ENCODE measurements around the gene MS4A6E.
"Not testable (repeated sequence)": the region's sequence is repeated elsewhere in the genome, so short reads cannot be mapped to it uniquely, and the experiment has no call there.

The MS4A6E gene, protein sequence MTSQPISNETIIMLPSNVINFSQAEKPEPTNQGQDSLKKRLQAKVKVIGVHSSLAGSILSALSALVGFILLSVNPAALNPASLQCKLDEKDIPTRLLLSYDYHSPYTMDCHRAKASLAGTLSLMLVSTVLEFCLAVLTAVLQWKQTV

DNA sequence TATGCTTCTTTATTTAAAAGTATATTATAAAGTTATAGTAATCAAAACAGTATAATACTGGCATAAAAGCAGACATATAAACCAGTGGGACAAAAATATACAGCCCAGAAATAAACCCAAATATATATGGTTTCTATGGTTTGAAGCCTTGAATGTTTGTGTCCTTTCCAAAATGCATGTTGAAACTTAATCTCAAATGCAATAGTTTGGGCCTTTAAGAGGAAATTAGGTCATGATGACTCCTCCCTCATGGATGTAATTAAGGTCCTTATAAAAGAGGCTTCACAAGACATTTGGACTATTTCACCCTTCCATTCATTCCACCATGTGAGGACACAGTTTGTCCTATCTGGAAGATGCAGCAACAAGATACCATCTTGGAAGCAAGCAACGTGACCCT is at the start of gene MS4A6E:
MS4A6E (plus strand) TSS at position 301 of the 400 bp plus-strand sequence. CDS start 7,641 bp downstream, outside the sequence.
- DNase-seq = no peak

DNA sequence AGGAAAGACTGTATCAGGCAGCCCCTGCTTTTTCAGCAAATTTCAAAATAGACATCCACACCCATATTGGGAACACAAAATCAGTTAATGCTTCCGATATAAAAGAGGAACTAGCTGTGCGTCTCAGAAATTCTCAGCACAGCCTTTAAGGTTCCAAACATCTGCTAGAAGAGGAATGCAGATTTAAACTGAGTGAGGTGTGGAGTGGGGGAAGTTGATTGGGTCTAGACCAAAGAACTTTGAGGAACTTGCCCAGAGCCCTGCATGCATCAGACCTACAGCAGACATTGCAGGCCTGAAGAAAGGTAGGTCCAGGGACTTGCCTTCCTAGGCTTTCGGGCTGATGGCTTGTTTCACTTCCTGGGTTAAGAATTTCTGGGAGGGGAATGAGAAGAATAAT is 46.6 kb upstream of the MS4A6E start, which contains the start of gene MS4A4A:
MS4A4A (plus strand) TSS at position 255 of the 400 bp plus-strand sequence; CDS start at position 265, 10 bp downstream.
- DNase-seq = peak; percentile 17

DNA sequence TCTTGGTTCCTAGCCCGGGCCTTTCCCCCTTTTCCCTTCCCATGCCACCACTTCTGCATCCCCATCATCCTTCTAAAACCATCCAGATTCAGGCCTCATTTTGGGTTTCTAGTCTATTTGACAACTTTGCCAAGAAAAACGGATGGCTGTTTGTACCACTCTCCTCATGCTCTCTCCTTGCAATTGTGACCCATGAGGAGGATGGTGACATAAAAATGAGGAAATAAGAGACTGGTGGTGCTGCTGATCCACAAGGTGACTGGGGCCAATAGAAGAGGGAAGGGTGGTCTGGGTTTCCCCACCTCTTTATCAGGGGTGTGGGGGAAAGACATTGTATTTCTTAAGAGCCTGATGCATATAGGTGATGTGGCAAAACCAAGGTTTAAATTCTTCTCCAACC is 45.6 kb upstream of the MS4A6E start:
- DNase-seq = no peak

DNA sequence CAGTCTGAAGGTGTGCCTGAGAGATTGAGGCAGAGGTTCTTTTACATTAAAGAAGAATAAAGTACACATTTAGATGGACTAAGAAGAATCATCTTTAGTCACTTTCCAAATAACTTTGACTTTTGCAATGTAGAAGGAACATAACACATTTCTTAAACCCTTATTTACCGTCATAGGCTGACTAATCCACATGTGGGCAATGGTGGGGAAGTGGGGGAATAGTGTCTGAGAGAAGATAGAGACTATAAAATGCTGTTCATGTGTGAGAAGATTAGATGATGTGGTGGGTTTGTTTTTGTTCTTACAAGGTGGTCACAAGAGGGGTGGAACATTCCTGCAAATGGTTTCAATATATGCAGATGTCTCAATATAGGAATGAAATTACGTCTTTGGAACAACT is 44.8 kb upstream of the MS4A6E start:
- no peak for DNase-seq

DNA sequence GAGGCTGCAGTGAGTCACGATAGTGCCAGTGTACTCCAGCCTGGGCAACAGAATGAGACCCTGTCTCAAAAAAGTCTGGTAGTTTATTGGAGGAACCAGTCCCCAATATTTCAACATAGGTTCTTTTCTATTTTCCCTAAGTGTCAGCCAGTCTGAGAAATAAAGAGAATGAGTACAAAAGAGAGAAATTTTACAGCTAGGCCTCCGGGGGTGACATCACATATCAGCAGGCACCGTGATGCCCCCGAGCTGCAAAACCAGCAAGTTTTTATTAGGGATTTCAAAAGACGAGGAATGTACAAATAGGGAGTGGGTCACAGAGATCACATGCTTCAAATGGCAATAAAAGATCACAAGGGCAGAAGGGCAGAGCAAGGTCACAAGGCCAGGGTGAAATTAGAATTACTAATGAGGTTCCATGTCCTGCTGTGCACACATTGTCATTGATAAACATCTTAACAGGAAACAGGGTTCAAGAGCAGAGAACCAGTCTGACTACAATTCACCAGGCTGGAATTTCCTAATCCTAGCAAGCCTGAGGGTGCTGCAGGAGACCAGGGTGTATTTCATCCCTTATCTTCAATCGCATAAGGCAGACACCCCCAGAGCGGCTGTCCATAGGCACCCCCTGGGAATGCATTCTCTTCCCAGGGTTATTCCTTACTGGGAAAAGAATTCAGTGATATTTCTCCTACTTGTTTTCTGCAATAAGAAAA is 41.5 kb upstream of the MS4A6E start:
- DNase-seq = not testable (repeated sequence)

DNA sequence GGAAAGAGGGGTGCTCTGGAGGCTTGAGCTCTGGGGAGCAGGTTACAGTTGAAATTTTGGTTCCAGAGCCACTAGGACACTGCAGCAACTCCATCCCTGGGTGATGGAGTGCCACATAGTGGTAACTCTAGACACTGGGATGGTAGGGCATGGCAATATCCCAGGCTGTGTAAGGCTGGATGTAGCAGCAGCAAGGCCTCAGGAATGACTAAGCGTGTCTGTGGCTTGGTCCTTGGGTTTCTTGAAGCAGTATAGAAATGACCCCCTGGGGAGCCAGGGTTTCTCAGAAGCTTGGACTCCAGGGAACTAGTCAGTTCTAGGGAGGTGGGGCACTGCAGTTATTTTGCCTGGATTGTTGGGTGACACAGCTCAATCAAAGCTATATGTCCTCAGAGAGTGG is 38.5 kb upstream of the MS4A6E start:
- no peak for DNase-seq

DNA sequence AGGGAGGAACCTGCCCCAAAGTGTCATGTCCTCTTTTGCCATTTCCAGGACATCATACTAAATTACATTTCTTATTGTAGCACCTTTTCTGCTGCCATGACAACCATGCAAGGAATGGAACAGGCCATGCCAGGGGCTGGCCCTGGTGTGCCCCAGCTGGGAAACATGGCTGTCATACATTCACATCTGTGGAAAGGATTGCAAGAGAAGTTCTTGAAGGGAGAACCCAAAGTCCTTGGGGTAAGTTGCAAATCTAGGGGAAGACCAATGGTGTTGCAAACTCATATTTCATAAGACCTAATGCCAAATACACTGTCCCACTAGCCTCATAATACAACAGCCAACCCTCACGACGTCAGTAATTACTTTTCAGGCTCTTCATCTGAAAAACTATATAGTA is 34.9 kb upstream of the MS4A6E start:
- no peak for DNase-seq

DNA sequence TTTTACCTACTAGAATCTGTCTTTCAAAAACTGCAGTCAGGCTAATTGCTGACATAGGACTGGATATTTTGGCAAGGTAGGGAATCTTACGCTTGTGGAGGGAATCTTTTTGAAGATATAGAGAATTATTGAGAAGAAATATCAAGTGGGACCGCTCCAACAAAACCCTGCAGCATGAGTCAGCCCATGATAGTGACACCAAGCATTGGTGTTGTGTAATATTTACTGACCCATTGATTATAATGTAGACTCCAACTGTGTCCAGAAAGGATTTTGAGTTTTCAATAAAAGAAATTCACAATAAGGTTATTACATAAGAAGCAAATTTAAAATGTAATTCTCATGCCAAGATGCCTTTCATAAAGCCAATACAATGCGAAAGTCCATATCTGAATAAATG is 25.9 kb upstream of the MS4A6E start:
- DNase-seq = no peak

DNA sequence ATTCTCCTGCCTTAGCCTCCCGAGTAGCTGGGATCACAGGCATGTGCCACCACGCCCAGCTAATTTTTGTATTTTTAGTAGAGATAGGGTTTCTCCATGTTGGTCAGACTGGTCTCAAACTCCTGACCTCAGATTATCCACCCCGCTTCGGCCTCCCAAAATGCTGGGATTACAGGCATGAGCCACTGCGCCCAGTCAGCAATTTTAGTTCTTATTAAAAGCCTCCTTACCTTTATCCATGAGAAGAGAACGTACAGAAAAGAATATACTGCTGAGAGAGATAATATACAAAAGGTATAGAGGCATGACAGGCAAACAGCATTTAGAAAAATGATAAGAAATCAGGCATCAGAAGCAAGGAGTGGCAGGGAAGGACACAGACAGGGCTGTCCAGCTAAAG is 25.2 kb upstream of the MS4A6E start:
- not testable (repeated sequence) for DNase-seq

DNA sequence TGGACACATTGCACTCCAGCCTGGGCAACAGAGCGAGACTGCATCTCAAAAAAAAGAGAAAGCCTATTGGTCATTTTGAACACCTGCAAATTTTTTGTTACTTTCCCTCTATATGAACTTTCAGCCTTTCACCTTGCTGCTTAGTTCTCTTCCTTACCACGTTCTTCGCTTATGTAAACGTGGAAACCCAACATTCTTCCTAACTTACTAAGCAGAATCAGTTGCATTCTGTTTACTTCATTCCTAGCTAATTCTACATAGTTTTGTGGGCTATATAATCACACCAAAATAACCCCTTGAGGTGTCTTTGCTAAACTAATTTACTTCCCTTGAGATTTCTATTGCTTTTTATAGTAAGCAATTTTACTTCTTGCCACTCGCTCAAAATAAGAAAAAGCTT is 23.4 kb upstream of the MS4A6E start:
- no peak for DNase-seq

DNA sequence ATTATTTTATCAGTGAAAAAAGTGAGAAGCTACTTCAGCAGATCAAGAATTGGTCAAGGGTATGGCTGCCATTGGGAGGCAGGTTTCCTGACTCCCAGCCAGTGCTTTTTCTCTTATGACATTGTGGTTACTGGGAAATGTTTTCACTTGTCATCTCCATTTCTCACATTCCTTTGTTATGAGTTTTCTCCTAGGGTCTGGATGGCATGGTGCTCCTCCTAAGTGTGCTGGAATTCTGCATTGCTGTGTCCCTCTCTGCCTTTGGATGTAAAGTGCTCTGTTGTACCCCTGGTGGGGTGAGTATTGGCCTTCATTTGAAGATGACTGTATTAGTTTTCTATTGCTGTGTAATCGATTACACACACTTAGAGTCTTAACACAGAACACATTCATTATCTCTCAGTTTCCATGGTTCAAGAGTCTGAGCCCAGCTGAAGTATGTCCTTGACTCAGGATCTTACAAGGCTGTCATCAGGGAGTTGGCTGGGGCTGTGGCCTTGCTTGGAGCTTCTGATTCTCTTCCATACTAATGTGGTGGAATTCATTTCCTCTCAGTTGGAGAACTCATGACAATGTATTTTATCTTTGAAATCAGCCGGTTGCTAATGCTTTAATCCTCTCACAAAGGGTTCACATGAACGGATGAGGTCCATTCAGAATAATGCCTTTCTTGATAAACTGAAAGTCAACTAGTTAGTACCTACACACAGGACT is 21.0 kb upstream of the MS4A6E start:
- no peak for DNase-seq

DNA sequence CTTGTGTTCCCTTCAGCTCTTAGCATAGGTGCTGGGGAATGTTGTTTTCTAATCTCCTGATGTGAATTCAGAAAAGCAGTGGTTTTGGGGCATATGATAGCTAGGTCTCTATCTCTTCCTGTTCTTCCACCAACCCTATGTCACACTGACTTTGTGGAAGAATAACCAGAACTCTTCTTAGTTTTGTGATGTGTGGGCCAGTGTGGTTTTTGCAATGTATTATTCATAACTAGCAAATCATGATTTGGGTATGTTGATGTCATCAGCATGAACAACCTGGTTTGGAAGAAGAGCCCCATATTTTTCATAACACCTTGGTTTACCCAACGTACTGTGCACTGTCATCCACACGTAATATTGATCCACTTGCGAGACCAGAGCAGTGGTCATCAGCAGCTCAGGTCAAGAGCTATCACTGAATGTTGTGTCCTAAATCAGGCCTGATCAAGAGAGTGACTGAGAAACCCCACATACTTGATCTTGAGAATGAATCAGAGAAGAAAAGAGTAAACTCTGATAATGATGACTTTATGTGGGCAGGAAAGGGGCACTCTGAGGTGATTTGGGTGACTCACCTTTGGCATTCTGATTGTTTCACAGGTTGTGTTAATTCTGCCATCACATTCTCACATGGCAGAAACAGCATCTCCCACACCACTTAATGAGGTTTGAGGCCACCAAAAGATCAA is 19.4 kb upstream of the MS4A6E start:
- no peak for DNase-seq

DNA sequence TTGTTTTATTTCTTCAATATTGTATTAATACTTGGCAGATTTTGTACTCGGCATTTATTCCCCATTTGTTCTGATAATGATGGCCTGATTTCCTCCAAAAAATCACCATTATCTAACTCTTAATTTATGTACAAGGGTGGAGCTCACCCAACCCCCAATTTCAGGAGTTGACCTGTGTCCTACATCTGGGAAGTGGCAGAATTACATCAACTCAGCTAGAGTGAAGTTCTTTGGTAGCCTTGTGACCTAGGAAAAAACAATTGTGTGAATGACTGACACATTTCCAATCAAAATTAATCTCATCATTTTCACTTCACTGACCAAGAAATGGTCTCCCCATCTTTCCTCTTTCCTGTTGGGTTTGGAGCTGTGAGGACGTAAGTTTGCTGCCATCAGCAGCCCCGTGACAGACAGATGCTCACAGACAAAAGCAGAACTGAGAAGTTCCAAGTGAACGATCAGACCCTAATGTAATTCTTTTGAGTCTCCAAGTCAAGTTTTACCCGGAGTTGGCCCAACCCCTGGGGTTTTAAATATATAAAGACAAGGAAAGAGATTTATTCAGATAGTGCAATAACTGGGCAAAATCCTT is 16.6 kb upstream of the MS4A6E start:
- DNase-seq = no peak

DNA sequence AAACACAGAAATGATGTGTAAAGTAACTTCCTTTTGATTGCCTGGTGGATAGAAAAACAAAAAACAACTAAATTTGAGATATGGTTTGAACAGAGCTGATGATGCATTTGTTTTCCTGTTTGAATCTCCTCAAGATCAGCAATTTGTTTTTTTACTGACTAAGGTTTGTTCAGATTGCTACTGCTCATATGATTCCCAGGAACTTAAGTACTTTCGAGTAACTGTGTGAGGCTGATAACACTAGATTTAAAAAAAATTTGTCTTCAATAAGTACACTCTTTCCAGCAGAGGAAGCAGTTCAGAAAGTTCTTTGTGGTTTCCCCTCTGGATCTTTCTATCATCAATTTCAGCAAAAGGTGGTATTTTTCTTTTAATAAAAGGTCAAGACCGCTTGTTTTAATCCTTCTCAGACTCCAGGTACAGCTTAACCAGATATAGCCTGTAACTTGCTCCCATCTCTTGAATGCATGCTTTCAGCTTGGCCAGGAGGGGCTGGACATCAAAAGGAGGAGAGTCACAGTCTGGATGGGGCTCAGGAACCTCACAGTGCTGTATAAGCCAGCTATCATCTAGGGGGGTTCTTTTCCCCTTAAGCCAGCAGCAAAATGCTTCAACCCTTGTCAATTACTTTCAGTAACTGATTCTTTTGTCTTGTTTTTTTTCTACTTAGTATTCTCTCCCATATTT is 12.3 kb upstream of the MS4A6E start:
- DNase-seq = no peak

DNA sequence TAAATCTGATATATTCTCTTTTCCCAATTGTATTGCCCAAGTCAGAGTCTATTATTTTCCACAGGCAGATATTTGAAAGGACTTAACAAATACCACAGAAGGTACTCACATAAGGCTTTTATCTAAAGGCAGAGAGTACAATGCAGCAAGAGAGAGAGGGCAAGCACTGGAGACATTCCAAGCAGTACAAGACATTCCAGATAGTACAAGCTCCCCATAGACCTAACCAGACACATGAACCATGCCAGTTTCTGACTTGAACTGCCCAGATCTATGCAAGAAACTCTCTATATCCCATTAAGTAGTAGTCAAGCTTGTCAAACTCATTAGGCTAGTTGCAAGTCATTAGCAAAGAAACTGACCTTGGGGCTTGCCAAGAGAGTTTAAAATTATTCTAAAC is 11.2 kb upstream of the MS4A6E start:
- DNase-seq = no peak

DNA sequence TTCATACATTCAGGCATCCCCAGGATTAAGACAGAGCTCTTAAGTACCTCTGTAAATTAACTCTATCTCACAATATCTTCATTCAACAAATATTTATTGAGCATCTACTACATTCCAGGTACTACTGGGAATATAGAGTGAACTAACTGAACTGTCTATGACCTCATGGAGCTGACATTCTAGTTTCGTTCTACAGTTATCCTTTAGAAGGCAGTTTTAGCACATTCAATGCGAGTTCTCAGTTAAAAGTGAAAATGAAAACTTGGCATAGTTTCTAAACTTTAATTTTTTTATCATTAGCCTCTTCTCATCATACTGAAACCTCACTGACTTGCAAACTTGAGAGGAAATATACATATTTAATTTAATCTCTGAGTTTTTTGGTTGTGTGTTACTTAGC is 10.7 kb upstream of the MS4A6E start:
- no peak for DNase-seq

DNA sequence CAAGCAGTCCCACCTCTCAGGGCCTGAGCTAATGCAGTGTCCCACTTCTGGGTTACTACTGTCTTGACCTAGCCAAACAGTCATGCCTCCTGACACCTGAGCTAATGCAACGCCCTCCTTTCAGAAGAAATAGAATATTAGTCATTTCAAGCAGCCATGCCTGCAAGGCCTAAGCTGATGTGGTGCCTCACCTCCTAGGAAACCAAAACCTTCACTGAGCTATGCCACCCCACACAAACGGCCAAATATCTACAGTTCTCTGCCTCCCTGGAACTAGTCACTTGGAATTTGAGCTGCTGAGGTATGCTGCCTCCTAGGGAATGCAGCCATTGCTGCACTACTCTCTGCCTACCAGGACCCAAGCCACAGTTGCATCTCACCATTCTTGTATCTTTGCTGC is 8.3 kb upstream of the MS4A6E start:
- DNase-seq = no peak

DNA sequence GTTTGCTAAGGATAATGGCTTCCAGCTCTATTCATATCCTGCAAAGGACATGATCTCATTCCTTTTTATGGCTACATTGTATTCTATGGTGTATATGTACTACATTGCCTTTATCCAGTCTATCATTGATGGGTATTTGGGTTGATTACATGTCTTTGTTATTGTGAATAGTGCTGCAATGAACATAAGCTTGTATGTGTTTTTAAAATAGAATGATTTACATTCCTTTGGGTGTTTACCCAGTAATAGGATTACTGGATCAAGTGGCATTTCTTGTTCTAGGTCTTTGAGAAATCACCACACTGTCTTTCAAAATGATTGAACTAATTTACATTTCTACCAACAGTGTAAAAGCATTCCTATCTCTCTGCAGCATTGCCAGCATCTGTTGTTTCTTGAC is 6.0 kb upstream of the MS4A6E start:
- no peak for DNase-seq

DNA sequence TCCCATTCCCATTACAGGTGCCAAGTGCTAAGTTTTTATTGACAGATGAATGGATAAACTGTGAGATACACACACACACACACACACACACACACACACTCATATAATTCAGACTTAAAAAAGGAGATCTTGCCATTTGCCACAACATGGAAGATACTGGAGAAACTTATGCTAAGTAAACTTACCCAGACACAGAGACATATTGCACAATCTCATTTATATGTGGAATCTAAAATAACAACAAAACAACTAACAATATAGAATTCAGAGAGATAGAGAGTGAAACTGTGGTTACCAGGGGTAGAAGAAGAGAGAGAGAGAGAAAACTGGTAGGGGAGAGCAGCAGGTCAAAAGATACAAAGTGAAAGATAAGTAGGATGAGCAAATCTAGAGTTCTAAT is 1.4 kb downstream of the MS4A6E start:
- DNase-seq = no peak

DNA sequence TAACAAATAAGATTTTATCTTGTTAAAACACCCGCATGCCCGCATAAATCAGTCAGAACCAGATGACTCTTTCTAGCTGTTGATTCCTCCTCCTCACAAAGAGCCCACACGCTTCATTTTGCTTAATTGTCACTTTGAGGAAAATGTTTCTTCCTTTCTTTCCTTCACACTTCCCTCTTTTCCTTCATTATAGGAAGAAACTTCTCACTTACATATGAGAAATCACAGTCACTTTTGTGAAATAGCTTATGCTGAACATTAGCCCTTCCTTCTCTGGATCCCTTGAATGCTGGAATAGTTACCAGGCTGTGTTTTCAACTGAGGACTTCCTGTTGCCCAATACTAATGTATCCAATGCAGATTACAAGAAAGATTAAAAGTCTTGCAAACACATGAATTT is 5.8 kb downstream of the MS4A6E start:
- no peak for DNase-seq

DNA sequence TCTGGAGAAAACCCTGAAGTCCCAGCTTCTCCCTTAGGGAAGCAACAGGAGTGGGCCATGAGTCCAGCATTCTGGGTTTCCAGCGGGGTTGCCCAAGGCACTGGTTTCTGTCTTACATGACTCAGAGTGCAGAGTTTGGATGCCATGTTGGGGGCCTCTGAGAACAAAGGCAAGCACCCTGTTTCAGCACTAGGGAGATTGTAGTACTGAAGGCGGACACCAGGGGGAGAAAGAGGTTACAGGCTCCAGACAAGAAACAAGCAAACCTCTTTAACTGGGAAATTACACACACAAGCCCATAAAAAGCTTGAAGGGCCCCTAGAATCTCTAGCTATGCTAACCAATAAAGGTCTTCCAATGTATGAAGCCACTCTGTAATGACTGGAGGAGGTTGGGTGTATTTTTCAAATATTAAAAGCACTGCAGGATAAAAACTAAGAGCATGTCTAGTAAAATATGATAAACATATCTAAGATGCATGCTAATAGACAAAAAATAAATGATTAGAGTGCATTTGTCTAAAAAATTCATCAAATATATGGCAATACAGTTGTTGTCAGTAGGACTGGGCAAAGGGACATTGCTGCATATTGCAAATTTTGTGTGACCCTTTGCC is 7.1 kb downstream of the MS4A6E start:
- DNase-seq = peak; percentile 62

DNA sequence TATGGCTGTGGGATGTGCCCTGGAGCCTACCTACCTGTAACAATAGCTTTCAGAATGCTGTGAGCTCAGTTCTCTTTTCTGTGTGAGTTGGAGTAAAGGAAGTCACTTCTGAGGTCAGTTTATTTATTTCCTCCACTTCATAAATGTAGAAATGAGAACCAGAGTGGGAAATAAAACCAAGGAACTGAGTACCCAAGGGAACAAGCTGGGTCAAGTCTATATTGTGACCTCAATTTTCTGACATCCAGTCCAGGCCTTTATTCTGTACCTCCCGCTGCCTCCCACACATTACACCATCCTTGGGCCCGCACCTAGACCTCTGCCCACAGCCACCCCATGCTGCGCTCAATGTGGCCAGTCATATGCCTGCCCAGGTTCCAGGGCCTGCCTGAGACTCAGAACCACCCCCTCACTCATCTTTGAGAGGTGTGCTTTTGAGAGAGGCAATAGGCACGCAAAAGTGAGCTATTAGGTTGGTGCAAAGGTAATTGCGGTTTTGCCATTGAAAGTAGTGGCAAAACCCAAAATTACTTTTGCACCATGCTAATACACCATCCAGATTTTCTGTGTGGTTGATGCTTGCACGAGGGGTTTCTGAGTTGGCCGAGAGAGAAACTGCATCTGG is 9.8 kb downstream of the MS4A6E start:
- no peak for DNase-seq
